ENCODE data around the gene ZNF746.

ZNF746 gene

GRCh38 chr7:149432121-149432691, 65.4 kb downstream of the ZNF746 start:
- TF ChIP-seq EZH2phosphoT487 (IDR thresholded peaks at IDR 0.05; ENCODE audit: low read length) (no peak), EZH2 (optimal IDR thresholded peaks at IDR 0.05; ENCODE audit: low read depth, low read length) (no peak), CTCF (IDR thresholded peaks at IDR 0.05; ENCODE audit: low read length) (no peak)

GRCh38 chr7:149431486-149432120, 66.0 kb downstream of the ZNF746 start:
- no peaks in the 10 kb centered on the region for H3K9me2 ChIP-seq (replicated peaks; ENCODE audit: insufficient read depth, low read length)
- no peak for DNase-seq
- no peak overlapping the region for H3K9ac ChIP-seq (ENCODE audit: low read length)
- H4K20me1 ChIP-seq (ENCODE audit: insufficient read depth, low read length), result no peaks in the 10 kb centered on the region
- no peak for TF ChIP-seq CTCF (IDR thresholded peaks at IDR 0.05; ENCODE audit: low read length)
- TF ChIP-seq EZH2 (optimal IDR thresholded peaks at IDR 0.05; ENCODE audit: low read depth, low read length), result no peak
- TF ChIP-seq EZH2phosphoT487 (IDR thresholded peaks at IDR 0.05; ENCODE audit: low read length), result no peak
- H3K36me3 ChIP-seq (replicated peaks; ENCODE audit: insufficient read depth, low read length), result peaks cover 5% of the 10 kb centered on the region; the same call in 1 of the 2 replicates
- H3K4me3 ChIP-seq (ENCODE audit: low read length), result no peak overlapping the region
- H2AFZ ChIP-seq (ENCODE audit: low read length), result no peak overlapping the region
- no peaks in the 10 kb centered on the region for H3F3A ChIP-seq (ENCODE audit: insufficient read depth, low read length)
- no peak overlapping the region for H3K27ac ChIP-seq (ENCODE audit: low read length)
- H3K4me1 ChIP-seq (ENCODE audit: low read length), result no peaks in the 10 kb centered on the region
- no peaks in the 10 kb centered on the region for H3K9me3 ChIP-seq (replicated peaks; ENCODE audit: insufficient read depth, low read length)
- no peaks in the 10 kb centered on the region for H3K27me3 ChIP-seq (replicated peaks; ENCODE audit: insufficient read depth, low read length)
- H3K79me2 ChIP-seq (ENCODE audit: low read length), result no peaks in the 10 kb centered on the region
- no peak overlapping the region for H3K4me2 ChIP-seq (ENCODE audit: low read depth, low read length)

More at GRCh38 chr7:149432121-149432691, 65.4 kb downstream of the ZNF746 start:
- H3K9ac ChIP-seq (ENCODE audit: low read length), result no peak overlapping the region
- H2AFZ ChIP-seq (ENCODE audit: low read length), result no peak overlapping the region
- H3F3A ChIP-seq (ENCODE audit: insufficient read depth, low read length), result no peaks in the 10 kb centered on the region
- peaks cover 6% of the 10 kb centered on the region; the same call in 1 of the 2 replicates for H3K36me3 ChIP-seq (replicated peaks; ENCODE audit: insufficient read depth, low read length)
- no peaks in the 10 kb centered on the region for H3K79me2 ChIP-seq (ENCODE audit: low read length)
- no peaks in the 10 kb centered on the region for H3K27me3 ChIP-seq (replicated peaks; ENCODE audit: insufficient read depth, low read length)
- no peaks in the 10 kb centered on the region for H3K4me1 ChIP-seq (ENCODE audit: low read length)
- H3K4me3 ChIP-seq (ENCODE audit: low read length), result no peak overlapping the region
- H3K27ac ChIP-seq (ENCODE audit: low read length), result no peak overlapping the region
- H4K20me1 ChIP-seq (ENCODE audit: insufficient read depth, low read length), result no peaks in the 10 kb centered on the region
- no peak for DNase-seq
- H3K9me3 ChIP-seq (replicated peaks; ENCODE audit: insufficient read depth, low read length), result no peaks in the 10 kb centered on the region
- no peaks in the 10 kb centered on the region for H3K9me2 ChIP-seq (replicated peaks; ENCODE audit: insufficient read depth, low read length)
- no peak overlapping the region for H3K4me2 ChIP-seq (ENCODE audit: low read depth, low read length)

GRCh38 chr7:149430192-149430591, 67.4 kb downstream of the ZNF746 start:
- no peaks in the 10 kb centered on the region for H3K79me2 ChIP-seq (ENCODE audit: low read length)
- H3K4me2 ChIP-seq (ENCODE audit: low read depth, low read length), result no peak overlapping the region
- no peaks in the 10 kb centered on the region for H3K36me3 ChIP-seq (replicated peaks; ENCODE audit: insufficient read depth, low read length)
- DNase-seq, result no peak
- no peak overlapping the region for H3K4me3 ChIP-seq (ENCODE audit: low read length)
- H2AFZ ChIP-seq (ENCODE audit: low read length), result no peak overlapping the region
- no peak overlapping the region for H3K9ac ChIP-seq (ENCODE audit: low read length)
- no peaks in the 10 kb centered on the region for H3F3A ChIP-seq (ENCODE audit: insufficient read depth, low read length)
- no peaks in the 10 kb centered on the region for H3K9me3 ChIP-seq (replicated peaks; ENCODE audit: insufficient read depth, low read length)
- no peaks in the 10 kb centered on the region for H3K4me1 ChIP-seq (ENCODE audit: low read length)
- no peak overlapping the region for H3K27ac ChIP-seq (ENCODE audit: low read length)
- TF ChIP-seq CTCF (IDR thresholded peaks at IDR 0.05; ENCODE audit: low read length), result no peak
- TF ChIP-seq EZH2 (optimal IDR thresholded peaks at IDR 0.05; ENCODE audit: low read depth, low read length), result no peak
- no peak for TF ChIP-seq EZH2phosphoT487 (IDR thresholded peaks at IDR 0.05; ENCODE audit: low read length)
- H3K9me2 ChIP-seq (replicated peaks; ENCODE audit: insufficient read depth, low read length), result no peaks in the 10 kb centered on the region
- H3K27me3 ChIP-seq (replicated peaks; ENCODE audit: insufficient read depth, low read length), result no peaks in the 10 kb centered on the region
- H4K20me1 ChIP-seq (ENCODE audit: insufficient read depth, low read length), result no peaks in the 10 kb centered on the region
